ENCODE results near the gene DMRTB1.

- no peak for TF ChIP-seq SIN3A (IDR thresholded peaks at IDR 0.05; ENCODE audit: borderline replicate concordance, insufficient read depth, low read depth, low read length)
- no peak for TF ChIP-seq CTCF (IDR thresholded peaks at IDR 0.05)
- TF ChIP-seq POLR2AphosphoS5 (IDR thresholded peaks at IDR 0.05; ENCODE audit: low read depth, low read length) = no peak
- no peak for TF ChIP-seq REST (IDR thresholded peaks at IDR 0.05; ENCODE audit: insufficient read depth in 1 of 2, low read depth in 2 of 2, low read length in 1 of 2)
These were observed 45.7 kb downstream of the DMRTB1 start for GRCh38 chr1:53504901-53505300.
